H1 (cell line): ENCODE data around the gene MIB1. TPM values are rescaled to one million over a fixed set of nuclear protein-coding genes. Genes with fewer than 3 reads are reported as not detected.

ENCODE experiments used
- BCL11A ChIP-seq, 2 experiments: IDR thresholded peaks; one replicate each; pipeline ENCODE4 v1.6.1; 2011; ENCODE audit warnings: low read depth in 2 of 2, low read length in 2 of 2, mild to moderate bottlenecking in 2 of 2
- CHD1 ChIP-seq: IDR thresholded peaks from 2 replicates; pipeline ENCODE4 v1.6.1; 2012; ENCODE audit warnings: low read depth, low read length, improper control_type of control experiment
- HDAC2 ChIP-seq, 2 experiments: fragments of 300-600 bp in 1 of 2; sonication (generic) in 1 of 2; IDR thresholded peaks; 2 replicates each; pipeline ENCODE4 v1.6.1; 2011 to 2012; ENCODE audit warnings: low read depth in 2 of 2, low read length in 2 of 2, mild to moderate bottlenecking in 2 of 2, moderate library complexity in 2 of 2, borderline replicate concordance in 1 of 2, inconsistent platforms in 1 of 2
- JUND ChIP-seq: IDR thresholded peaks from 2 replicates; pipeline ENCODE4 v1.6.1; 2011; ENCODE audit warnings: mild to moderate bottlenecking, improper control_type of control experiment, low read length
- RFX5 ChIP-seq: IDR thresholded peaks from 2 replicates; pipeline ENCODE4 v1.6.1; 2011; ENCODE audit warnings: low read depth, low read length, improper control_type of control experiment, borderline replicate concordance
- polyA plus RNA-seq, 7 experiments: library from polyadenylated mRNA; depleted of rRNA in 3 of 7; stranded (reverse) in 5 of 7; unstranded in 2 of 7; fragments of >200 nt in 5 of 7; fragments of 200-250 nt in 2 of 7; gene quantifications; 1 replicate in 5 of 7; 2 replicates in 1 of 7; 4 replicates in 1 of 7; pipeline versions ENCODE4 v1.2.1 to v1.2.3, GENCODE V29; 2011 to 2013; ENCODE audit warnings: missing spikeins in 2 of 7, mixed read lengths in 2 of 7
- total RNA-seq: library from RNA; stranded (reverse); fragmentation: NEBNext Ultra II Directional; extraction: Animal tissue kit (Norgen Biotek cat#: 25700); gene quantifications from 2 replicates; pipeline ENCODE4 v1.2.1, GENCODE V29; 2021

The MIB1 gene
- total and polyA plus RNA-seq, 2 of the 8 experiments (the other 6 are each of a cell fraction or from before 2014, with no cell fraction given): 8.2 to 60.3 TPM

DNA sequence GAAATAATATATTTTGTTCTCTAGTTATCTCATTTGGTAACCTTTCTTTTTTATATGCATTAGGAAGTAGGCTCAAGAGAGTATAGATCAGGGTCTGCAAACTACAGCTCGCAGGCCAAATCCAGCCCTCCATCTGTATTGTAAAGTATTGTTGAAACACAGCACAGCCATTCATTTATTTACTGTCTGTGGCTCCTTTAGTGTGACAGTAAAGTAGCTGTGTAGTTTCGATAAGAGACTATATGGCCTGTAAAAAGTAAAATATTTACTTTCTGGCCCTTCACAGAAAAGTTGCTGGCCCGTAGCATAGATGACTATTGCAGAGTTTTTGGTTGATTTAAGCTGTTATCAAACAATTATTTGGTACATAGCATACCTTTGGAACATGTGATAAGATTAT is 67.6 kb downstream of the MIB1 start (continued):
- TF ChIP-seq JUND (no peak), BCL11A (IDR thresholded peaks at IDR 0.05; ENCODE audit: low read depth in 2 of 2, low read length in 2 of 2) (no peak), CHD1 (no peak), RFX5 (no peak), HDAC2 (IDR thresholded peaks at IDR 0.05; ENCODE audit: borderline replicate concordance in 1 of 2, low read depth in 2 of 2, low read length in 2 of 2) (no peak)
- TF ChIP-seq, all 59 proteins: peak for 0
